Peyer's patch (tissue), 4 donors: ENCODE measurements around the gene MBTPS2. TPM values are rescaled to one million over a fixed set of nuclear protein-coding genes. Genes with fewer than 3 reads are reported as not detected.

Experiments used
- DNase-seq, 3 donors: peaks; one replicate each; pipeline ENCODE4 v3.0.0-alpha.2; 2017 to 2019
- H3K27ac ChIP-seq, 4 donors: fragments of 200-600 bp; sonication (generic); one replicate each; pipeline ENCODE4 v1.5.1; 2016 to 2019
- H3K27me3 ChIP-seq, 2 donors: fragments of 200-600 bp; sonication (generic); one replicate each; pipeline ENCODE4 v1.5.1; 2019
- H3K36me3 ChIP-seq, 3 donors: fragments of 200-600 bp; sonication (generic); one replicate each; pipeline ENCODE4 v1.5.1; 2016 to 2019
- H3K4me1 ChIP-seq, 4 donors: fragments of 200-600 bp; sonication (generic); one replicate each; pipeline ENCODE4 v1.5.1; 2016 to 2019
- H3K4me3 ChIP-seq, 4 donors: fragments of 200-600 bp; sonication (generic); 1 replicate in 3 of 4; 2 replicates in 1 of 4; pipeline ENCODE4 v1.5.1; 2016 to 2019; ENCODE audit warnings: mild to moderate bottlenecking in 1 of 4
- H3K9me3 ChIP-seq, 4 donors: fragments of 200-600 bp; sonication (generic); one replicate each; pipeline ENCODE4 v1.5.1; 2016 to 2019; ENCODE audit warnings: mild to moderate bottlenecking in 1 of 4
- POLR2A ChIP-seq, 2 donors: fragments of 450-650 bp; IDR thresholded peaks; one replicate each; pipeline ENCODE4 v1.5.1; 2017; ENCODE audit warnings: antibody characterized with exemption in 2 of 2, mild to moderate bottlenecking in 2 of 2, moderate library complexity in 2 of 2
- total RNA-seq, 4 donors: library from RNA; depleted of rRNA; stranded (reverse); fragments of >200 nt; gene quantifications; one replicate each; pipeline ENCODE4 v1.1.0, GENCODE V29; 2016
- TF ChIP-seq, protein P1 (sequence below), 6 experiments: fragments of 450-650 bp in 4 of 6; fragments of 200-600 bp in 2 of 6; sonication (generic) in 1 of 6; IDR thresholded peaks; one replicate each; pipeline ENCODE4 v1.5.1; 2017 to 2019; ENCODE audit warnings: antibody characterized with exemption in 6 of 6, mild to moderate bottlenecking in 3 of 6, moderate library complexity in 1 of 6

The MBTPS2 gene
- total RNA-seq, result 1 to 10 TPM; 5.0 to 7.8 (median 5.1) TPM

DNA sequence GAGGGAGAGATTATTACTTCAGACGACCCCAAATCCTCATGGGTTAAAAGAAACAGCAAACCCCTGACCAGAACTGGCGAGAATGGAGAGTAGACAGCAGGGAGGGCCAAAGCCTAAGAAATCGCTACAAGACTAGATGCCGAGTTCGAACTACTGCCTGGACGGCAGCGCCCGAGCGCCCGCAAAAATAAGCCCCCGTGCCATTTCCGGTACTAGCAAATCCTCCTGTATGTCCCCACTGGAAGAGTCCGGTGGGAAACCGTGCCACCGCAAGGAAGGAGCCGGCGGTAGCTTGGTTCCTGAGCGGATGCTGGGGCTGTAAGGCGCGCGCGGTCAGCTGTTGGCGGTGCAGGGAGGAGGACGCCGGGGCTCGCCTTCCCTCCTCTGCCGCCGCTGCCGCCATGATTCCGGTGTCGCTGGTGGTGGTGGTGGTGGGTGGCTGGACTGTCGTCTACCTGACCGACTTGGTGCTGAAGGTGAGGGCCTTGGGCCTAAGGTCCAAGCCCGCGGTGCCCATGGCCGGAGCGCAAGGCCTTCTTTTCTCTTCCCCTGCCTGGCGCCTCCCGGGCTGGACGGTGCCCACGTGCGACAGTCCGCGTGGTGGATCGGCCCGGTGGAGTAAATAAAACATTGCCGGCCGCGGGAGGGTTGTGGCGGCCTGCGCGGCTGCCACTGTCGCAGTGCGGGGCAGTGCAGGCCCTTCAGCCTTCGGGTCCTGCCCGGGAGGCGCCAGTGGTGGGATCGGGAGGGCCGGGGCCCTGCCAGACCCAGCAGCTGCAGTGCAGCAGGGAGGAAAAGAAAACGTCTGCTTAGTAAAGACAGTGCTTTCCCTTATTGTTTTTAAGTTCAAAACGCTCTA, at the start of gene MBTPS2:
Gene MBTPS2 (plus strand): TSS at position 284 of the 859 bp plus-strand sequence. CDS start 118 bp downstream, at position 402.
- TF ChIP-seq, protein P1, sequence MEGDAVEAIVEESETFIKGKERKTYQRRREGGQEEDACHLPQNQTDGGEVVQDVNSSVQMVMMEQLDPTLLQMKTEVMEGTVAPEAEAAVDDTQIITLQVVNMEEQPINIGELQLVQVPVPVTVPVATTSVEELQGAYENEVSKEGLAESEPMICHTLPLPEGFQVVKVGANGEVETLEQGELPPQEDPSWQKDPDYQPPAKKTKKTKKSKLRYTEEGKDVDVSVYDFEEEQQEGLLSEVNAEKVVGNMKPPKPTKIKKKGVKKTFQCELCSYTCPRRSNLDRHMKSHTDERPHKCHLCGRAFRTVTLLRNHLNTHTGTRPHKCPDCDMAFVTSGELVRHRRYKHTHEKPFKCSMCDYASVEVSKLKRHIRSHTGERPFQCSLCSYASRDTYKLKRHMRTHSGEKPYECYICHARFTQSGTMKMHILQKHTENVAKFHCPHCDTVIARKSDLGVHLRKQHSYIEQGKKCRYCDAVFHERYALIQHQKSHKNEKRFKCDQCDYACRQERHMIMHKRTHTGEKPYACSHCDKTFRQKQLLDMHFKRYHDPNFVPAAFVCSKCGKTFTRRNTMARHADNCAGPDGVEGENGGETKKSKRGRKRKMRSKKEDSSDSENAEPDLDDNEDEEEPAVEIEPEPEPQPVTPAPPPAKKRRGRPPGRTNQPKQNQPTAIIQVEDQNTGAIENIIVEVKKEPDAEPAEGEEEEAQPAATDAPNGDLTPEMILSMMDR (IDR thresholded peaks at IDR 0.05), result peak in 2 of 6 experiments; percentile 10 to 12
- TF ChIP-seq POLR2A (IDR thresholded peaks at IDR 0.05), result peak in 1 of 2 donors; percentile 38
- Histone ChIP-seq H3K4me3 (peak within 1 kb of the TSS; percentile 53 to 88 (median 73)), H3K27me3 (no peaks in the 10 kb centered on the region), H3K4me1 (no peaks in the 10 kb centered on the region), H3K9me3 (no peaks in the 10 kb centered on the region), H3K27ac (peak within 1 kb of the TSS; percentile 72 to 81 (median 76)), H3K36me3 (no peaks in the 10 kb centered on the region)
- DNase-seq, result peak; percentile 74 to 90 (median 83)

DNA sequence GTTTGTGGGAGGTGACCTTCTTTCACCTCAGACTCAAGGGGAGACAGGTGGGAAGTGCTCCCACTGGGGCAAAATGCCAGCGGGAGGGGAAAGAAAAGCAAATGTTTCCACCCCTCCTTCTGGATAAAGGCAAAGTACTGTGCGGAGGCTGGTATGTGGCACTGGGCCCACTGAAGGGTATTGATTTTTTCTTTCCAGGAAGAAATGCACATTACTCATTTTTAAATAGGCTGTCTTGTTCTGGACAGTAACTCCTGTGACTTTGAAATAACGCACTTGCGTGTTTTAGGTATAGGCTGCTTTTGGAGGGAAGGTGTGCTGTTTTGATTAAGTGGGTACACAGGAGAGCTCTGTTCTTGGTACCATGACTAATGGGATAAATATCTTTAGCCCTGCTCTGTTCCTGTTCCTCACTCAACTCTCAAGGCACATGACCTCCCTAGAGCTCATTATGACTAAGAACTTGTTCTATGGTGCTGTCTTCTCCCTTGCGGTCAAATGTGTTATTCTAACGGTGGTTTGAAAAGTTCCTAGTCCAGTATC, 40.7 kb upstream of the MBTPS2 start:
- H3K36me3 ChIP-seq, result no peaks in the 10 kb centered on the region
- TF ChIP-seq, protein P1 (IDR thresholded peaks at IDR 0.05), result no peak
- no peak for TF ChIP-seq POLR2A (IDR thresholded peaks at IDR 0.05)
- no peak overlapping the region for H3K27ac ChIP-seq
- H3K4me1 ChIP-seq, result no peaks in the 10 kb centered on the region
- H3K4me3 ChIP-seq, result no peak overlapping the region
- no peaks in the 10 kb centered on the region for H3K27me3 ChIP-seq
- DNase-seq, result no peak
- H3K9me3 ChIP-seq, result no peaks in the 10 kb centered on the region

DNA sequence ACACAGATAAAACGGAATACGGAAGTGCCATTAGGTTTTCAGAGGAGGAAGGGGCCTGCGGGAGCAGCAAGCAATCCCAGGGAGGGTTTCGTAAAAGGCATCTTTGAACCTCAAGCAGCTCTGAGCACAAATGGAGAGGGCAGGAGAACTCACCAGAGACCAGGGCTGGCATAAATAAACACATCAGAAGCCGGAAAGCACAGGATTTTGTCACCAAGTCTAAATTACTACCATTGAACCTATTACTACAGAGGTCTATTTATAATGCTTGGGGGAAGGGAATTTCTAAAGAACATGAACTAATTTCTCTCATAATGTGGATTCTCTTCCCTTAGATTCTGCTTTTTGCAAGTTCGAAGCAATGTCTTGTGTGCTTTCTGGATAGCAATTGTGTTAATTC, 39.6 kb upstream of the MBTPS2 start:
- Histone ChIP-seq H3K4me3 (no peak overlapping the region), H3K27me3 (no peaks in the 10 kb centered on the region), H3K9me3 (no peaks in the 10 kb centered on the region), H3K36me3 (no peaks in the 10 kb centered on the region), H3K4me1 (no peaks in the 10 kb centered on the region), H3K27ac (no peak overlapping the region)
- no peak for DNase-seq
- TF ChIP-seq POLR2A (IDR thresholded peaks at IDR 0.05), result no peak
- TF ChIP-seq, protein P1 (IDR thresholded peaks at IDR 0.05), result no peak

DNA sequence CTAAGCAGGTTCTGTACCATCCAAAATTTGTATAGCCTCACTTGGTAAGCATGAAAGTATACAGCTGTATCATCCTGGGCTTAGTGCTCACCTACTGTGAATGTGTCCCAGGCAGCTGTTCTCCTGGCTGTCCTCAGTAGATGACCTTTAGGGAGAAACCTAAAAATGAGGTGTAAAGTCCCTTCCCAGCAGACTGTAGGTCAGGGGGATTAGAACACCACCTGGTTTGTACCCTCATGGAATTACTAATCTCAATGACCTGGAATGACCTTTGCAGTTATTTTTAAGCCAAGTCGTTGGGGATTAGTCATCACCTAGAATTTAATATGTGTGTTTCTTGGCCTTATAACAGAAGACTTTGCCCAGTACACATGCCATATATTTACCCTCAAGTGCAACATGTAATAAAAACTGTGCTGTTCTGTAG, 39.1 kb upstream of the MBTPS2 start:
- no peaks in the 10 kb centered on the region for H3K4me1 ChIP-seq
- no peak for DNase-seq
- no peak overlapping the region for H3K4me3 ChIP-seq
- H3K27me3 ChIP-seq, result no peaks in the 10 kb centered on the region
- no peak overlapping the region for H3K27ac ChIP-seq
- no peaks in the 10 kb centered on the region for H3K9me3 ChIP-seq
- no peaks in the 10 kb centered on the region for H3K36me3 ChIP-seq
- TF ChIP-seq POLR2A (IDR thresholded peaks at IDR 0.05), result no peak
- TF ChIP-seq, protein P1 (IDR thresholded peaks at IDR 0.05), result no peak

DNA sequence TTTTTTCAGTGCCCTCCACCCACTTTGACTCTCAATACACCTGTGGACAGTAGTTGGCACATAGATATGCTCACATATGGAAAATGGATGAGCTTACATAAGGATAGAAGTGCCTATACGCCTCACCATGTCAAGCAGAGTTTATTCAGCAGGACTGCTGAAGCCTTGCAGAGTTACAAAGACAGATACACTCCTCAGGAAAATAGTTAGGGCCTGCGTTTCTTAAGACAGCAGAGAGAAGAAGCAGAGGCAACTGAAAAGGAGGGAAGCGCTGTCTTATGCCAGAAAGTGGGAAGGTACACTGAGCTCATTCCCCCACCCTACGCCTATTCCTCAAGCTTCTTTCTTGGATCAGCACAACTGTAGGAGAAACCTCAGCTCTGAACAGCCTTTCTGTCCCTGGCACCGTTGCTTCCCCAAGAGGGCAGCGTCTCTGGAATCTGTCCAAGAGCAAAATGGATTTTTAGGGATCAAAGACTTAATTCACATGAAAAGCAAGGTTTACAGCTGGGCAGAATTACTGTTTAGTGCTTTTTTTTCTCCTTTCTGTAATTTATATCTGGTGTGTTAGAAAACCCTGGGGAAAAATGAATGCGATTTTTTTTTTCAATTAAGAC, 37.3 kb upstream of the MBTPS2 start:
- TF ChIP-seq, protein P1 (IDR thresholded peaks at IDR 0.05), result no peak
- no peak for TF ChIP-seq POLR2A (IDR thresholded peaks at IDR 0.05)
- H3K27ac ChIP-seq, result no peak overlapping the region
- DNase-seq, result no peak

More for the DNA sequence above, 37.3 kb upstream of the MBTPS2 start:
- no peaks in the 10 kb centered on the region for H3K36me3 ChIP-seq
- no peaks in the 10 kb centered on the region for H3K4me1 ChIP-seq
- no peak overlapping the region for H3K4me3 ChIP-seq
- no peaks in the 10 kb centered on the region for H3K27me3 ChIP-seq
- H3K9me3 ChIP-seq, result no peaks in the 10 kb centered on the region
